ENCODE results near the gene IER3IP1.

GRCh38 chr18:47184419-47185050 lies 8.4 kb upstream of the IER3IP1 start:
- no peak for TF ChIP-seq CTCF (IDR thresholded peaks at IDR 0.05)
- TF ChIP-seq POLR2A (IDR thresholded peaks at IDR 0.05): no peak
- no peak for TF ChIP-seq EP300 (IDR thresholded peaks at IDR 0.05; ENCODE audit: low read depth)
